AG10803 (cell line): Measurements from ENCODE around the gene ANGEL2.

ENCODE experiments used
- DNase-seq: peaks from one replicate; pipeline ENCODE4 v3.0.0; 2010; ENCODE audit warnings: low read depth
- H3K4me3 ChIP-seq: 2 replicates; pipeline ENCODE4 v1.5.1; 2011; ENCODE audit warnings: mild to moderate bottlenecking, low read length, control low read depth
- TF ChIP-seq, protein P1 (sequence below): conservative IDR thresholded peaks from 2 replicates; pipeline ENCODE4 v1.5.1; 2011; ENCODE audit warnings: mild to moderate bottlenecking, low read length, control low read depth, inconsistent platforms

Gene ANGEL2

DNA sequence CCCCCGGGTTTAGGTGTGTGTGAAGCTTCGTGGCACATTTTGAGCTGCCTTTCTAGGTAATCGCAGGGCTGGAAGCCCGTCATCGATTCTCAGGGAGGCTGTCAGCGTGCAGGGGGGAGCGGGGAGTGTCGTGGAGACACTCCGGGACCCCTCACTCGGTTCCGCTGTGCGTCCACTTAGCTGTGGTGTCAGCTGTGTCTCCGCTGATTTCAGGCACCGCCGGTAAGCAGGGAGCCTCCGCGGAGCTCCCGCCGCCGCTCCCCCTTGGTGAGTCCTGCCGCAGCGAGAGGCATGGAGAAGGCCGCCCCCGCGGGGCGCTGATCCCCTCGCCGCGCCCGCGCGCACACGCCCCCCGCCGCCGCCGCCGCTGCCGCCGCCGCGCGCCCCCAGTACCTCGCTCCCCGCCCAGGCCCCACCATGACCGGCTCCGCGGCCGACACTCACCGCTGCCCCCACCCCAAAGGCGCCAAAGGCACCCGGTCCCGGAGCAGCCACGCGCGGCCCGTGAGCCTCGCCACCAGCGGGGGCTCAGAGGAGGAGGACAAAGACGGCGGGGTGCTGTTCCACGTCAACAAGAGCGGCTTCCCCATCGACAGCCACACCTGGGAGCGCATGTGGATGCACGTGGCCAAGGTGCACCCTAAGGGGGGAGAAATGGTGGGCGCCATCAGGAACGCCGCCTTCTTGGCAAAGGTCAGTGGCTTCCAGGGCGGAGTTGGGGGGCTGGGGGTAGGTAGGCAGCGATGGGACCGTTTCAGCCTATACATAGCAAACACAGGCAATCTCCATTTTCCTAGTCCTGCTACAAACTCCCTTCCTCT is 64.3 kb downstream of the ANGEL2 start:
- no peak for DNase-seq
- peak overlapping the region; percentile 54 for H3K4me3 ChIP-seq

DNA sequence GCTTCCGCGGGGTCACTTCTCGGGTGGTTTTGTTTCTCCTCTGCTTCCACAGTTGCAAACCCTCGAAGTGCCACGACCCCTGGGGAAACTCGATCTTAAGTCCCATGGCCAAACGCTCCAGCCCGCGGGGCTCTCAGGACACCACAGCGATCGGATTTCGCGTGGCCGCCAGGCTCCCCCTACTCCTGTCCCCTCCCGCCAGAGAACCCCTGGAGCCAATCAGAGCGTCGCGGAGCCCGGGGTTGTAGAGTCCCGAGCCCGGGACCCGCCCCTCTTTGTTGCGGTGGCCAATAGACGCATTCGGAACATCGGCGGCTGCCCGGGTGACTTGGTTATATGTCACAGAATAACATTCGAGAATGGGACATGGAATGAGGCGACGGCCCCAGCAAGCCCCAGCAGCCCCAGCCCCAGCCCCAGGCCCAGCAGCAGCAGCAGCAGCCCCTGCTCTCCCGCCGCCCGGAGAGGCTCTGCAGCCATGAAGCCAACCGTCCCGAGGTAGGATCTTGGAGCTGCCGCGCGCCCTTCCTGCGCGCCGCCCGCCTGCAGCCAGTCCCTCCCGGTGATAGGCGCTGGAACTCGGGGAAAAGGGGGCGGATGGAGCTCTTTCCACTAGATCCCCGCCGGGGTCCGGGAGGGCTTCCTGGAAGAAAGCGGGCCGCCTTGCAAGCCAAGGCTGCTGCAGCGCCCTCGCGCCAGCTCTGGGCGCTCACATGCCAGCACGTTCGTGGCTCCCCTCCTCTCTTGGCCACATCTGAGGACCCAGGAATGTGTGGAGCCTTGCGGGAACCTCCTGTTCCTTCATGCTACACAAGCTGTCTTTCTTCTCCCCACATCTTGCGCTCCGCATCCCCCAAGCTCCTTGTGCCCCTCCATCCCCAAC is 65.2 kb downstream of the ANGEL2 start, which contains the start of gene VASH2:
TSS of gene VASH2 (plus strand) at position 299 of the 883 bp plus-strand sequence. CDS start 1,002 bp downstream, outside the sequence.
- peak within 1 kb of the TSS; percentile 54 for H3K4me3 ChIP-seq
- DNase-seq, result peak; percentile 41

More for the DNA sequence above, 64.3 kb downstream of the ANGEL2 start:
- TF ChIP-seq, protein P1, sequence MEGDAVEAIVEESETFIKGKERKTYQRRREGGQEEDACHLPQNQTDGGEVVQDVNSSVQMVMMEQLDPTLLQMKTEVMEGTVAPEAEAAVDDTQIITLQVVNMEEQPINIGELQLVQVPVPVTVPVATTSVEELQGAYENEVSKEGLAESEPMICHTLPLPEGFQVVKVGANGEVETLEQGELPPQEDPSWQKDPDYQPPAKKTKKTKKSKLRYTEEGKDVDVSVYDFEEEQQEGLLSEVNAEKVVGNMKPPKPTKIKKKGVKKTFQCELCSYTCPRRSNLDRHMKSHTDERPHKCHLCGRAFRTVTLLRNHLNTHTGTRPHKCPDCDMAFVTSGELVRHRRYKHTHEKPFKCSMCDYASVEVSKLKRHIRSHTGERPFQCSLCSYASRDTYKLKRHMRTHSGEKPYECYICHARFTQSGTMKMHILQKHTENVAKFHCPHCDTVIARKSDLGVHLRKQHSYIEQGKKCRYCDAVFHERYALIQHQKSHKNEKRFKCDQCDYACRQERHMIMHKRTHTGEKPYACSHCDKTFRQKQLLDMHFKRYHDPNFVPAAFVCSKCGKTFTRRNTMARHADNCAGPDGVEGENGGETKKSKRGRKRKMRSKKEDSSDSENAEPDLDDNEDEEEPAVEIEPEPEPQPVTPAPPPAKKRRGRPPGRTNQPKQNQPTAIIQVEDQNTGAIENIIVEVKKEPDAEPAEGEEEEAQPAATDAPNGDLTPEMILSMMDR, result no peak

DNA sequence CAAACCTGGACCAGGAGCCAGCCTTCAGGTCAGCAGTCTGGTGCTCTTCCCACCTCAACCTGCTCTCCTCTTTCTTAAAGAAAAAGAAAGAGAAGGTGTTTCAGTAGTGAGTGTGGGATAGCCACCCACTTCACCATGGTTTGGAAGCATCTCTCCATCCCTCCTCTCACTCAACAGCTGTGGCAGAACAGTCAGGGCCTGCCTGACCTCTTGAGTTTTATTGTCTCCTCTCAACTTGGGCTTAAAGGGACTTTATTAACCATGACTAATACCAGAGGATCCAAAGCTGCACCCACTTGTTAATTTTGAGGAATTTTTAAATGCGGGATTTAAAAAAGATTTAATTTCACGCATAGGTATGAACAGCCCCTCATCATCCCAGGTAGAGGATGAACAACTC is 65.9 kb downstream of the ANGEL2 start:
- peak overlapping the region; percentile 54 for H3K4me3 ChIP-seq
- DNase-seq, result no peak
- TF ChIP-seq, protein P1, result no peak

More for the DNA sequence above, 65.2 kb downstream of the ANGEL2 start, which contains the start of gene VASH2:
- TF ChIP-seq, protein P1, result no peak

DNA sequence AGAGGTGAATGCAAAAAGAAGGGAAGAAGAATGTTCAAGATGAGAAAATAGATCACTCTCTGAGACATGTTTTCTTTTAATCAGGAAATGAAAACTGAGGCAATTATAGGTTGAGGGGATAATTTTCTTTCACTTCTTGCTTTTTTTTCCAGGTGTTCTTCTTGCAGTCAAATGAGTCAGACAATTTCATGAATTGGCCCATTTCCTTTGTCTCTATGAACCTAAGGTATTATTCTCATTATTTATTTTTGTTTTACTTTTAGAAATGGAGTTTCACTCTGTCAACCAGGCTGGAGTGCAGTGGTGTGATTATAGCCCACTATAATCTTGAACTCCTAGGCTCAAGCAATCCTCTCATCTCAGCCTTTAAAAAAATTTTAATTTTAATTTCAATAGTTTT is 68.8 kb downstream of the ANGEL2 start:
- TF ChIP-seq, protein P1, result no peak
- no peak overlapping the region for H3K4me3 ChIP-seq
- no peak for DNase-seq

DNA sequence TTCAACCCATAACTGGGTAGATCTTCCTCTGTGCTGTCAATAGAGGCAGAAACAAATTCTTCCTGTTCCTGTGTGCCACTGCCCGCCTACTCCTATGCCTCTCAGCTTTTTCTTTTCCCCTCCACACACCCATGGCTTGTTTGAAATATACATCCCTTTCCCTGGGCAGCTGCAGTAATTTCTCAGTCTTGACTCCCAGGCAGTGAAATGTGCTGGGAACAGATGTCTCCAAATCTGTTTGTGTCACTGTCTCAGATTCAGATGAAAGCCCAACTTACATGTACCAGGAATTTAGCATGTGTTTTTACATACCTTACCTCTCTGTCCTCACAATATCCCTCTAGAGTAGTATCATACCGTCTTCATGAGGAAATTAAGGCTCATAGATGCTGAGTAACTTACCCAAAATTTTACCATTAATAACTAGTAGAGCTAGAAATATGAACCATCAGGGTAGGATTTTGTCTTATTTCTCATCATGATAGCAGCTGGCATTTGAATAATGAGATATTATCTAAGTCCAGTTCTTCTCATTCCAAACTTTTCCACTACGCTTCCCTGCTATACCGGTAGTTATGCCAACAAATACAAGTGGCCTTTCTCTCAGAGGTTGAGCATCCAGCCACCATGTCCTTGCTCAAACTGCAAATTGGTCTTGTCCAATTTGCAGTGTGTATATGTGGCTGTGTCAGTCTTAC is 70.1 kb downstream of the ANGEL2 start:
- no peak for DNase-seq
- TF ChIP-seq, protein P1, result no peak
- no peak overlapping the region for H3K4me3 ChIP-seq

DNA sequence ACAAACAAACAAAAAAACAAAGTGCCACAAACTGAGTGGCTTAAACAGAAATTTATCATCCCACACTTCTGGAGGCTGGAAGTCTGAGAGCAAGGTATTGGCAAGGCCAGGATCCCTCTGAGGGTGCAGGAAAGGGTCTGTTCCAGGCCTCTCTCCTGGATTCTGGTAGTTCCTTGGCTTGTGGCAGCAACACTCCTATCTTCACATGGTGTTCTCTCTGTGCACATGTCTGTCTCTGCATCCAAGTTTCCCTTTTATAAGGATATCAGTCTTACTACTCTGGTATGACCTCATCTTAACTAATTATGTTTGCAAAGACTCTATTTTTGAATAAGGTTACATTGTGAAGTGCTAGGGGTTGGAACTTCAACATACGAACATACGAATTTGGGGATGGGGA is 70.6 kb downstream of the ANGEL2 start:
- DNase-seq, result no peak
- H3K4me3 ChIP-seq, result no peak overlapping the region
- TF ChIP-seq, protein P1, result no peak
